ENCODE measurements around the gene GPRC5B. TPM values are rescaled to one million over a fixed set of nuclear protein-coding genes. Genes with fewer than 3 reads are reported as not detected.

GPRC5B gene
- total and polyA plus RNA-seq, 2 donors (not counting 1 experiment from before 2014, with no cell fraction given) = 4.3 to 4.5 TPM

DNA sequence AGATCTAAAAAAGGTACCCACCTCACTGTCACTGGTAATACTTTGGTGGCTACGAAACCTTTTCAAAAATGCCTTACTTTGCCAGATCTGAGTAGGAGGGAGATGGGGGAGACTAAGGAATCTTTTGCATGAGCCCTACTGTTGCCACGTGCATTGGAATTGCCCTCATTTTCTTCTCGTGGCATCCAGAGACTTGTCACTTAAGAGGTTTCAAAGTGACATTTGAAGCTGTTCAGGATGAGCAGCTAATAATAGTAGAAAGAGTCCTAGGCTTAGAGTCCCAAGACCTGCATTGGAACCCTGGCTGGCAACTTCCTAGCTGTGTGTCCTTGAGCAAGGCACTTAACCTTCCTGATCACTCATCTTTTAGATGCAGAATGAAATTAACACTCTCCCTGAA, 43.5 kb downstream of the GPRC5B start:
- no peaks in the 10 kb centered on the region for H4K20me1 ChIP-seq (ENCODE audit: control insufficient read depth, extremely low read depth, insufficient read depth, low read length)
- no peaks in the 10 kb centered on the region for H3K79me2 ChIP-seq (ENCODE audit: control insufficient read depth, insufficient read depth, low read length)
- no peaks in the 10 kb centered on the region for H3K27me3 ChIP-seq (ENCODE audit: control insufficient read depth, insufficient read depth, low read length)
- no peak for DNase-seq (ENCODE audit: low read depth in 2 of 2)
- TF ChIP-seq, protein P1, sequence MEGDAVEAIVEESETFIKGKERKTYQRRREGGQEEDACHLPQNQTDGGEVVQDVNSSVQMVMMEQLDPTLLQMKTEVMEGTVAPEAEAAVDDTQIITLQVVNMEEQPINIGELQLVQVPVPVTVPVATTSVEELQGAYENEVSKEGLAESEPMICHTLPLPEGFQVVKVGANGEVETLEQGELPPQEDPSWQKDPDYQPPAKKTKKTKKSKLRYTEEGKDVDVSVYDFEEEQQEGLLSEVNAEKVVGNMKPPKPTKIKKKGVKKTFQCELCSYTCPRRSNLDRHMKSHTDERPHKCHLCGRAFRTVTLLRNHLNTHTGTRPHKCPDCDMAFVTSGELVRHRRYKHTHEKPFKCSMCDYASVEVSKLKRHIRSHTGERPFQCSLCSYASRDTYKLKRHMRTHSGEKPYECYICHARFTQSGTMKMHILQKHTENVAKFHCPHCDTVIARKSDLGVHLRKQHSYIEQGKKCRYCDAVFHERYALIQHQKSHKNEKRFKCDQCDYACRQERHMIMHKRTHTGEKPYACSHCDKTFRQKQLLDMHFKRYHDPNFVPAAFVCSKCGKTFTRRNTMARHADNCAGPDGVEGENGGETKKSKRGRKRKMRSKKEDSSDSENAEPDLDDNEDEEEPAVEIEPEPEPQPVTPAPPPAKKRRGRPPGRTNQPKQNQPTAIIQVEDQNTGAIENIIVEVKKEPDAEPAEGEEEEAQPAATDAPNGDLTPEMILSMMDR (conservative IDR thresholded peaks at IDR 0.05 in 1 of 2, IDR thresholded peaks at IDR 0.05 in 1 of 2; ENCODE audit: low read depth in 1 of 2, low read length in 2 of 2) = no peak
- no peak for TF ChIP-seq EZH2 (IDR thresholded peaks at IDR 0.05; ENCODE audit: low read length, missing control alignments)
- H3K9me3 ChIP-seq (ENCODE audit: control insufficient read depth, insufficient read depth, low read depth, low read length) = no peaks in the 10 kb centered on the region
- H3K4me3 ChIP-seq (replicated peaks in 1 of 4; ENCODE audit: control extremely low read depth in 1 of 4, insufficient read depth in 1 of 4, low read depth in 3 of 4, low read length in 4 of 4) = no peak overlapping the region
- H3K9ac ChIP-seq (ENCODE audit: insufficient read depth, low read length) = no peak overlapping the region
- H3K27ac ChIP-seq (ENCODE audit: insufficient read depth, low read length) = no peak overlapping the region
- H3K4me1 ChIP-seq (ENCODE audit: control insufficient read depth, extremely low read depth, insufficient read depth, low read length) = peaks cover 2% of the 10 kb centered on the region
- H3K4me2 ChIP-seq (ENCODE audit: extremely low read depth, insufficient read depth, low read length) = no peak overlapping the region
- no peaks in the 10 kb centered on the region for H3K36me3 ChIP-seq (ENCODE audit: control insufficient read depth, insufficient read depth, low read length)
- no peak overlapping the region for H2AFZ ChIP-seq (ENCODE audit: low read length)

DNA sequence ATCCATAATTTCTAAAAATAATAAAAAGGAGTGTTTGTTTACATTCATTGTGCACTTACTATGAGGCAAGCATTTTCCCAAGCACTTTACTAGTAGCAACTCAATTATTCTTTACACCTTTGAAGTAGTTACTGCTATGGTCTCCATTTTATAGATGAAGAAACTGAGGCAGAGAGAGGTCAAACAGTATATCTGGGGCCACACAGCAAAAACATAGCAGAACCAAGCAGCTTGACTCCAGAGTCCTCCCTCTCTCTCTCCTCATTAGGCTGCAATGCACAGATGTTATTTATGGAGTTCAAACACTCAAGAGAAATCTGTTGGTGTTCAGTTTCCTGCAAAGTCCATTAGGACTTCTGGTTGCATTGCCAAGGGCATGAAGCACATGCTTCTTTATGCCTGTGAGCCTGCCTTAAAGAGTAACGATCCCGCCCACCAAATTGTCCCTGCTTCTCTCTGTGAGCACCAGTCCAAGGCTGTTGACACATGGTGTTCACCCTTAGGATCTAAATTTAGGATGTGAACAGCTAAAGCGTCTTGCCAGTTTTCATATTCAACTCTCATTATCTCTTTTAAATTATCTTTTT, 44.0 kb downstream of the GPRC5B start:
- Histone ChIP-seq H3K27ac (ENCODE audit: insufficient read depth, low read length) (no peak overlapping the region), H3K4me1 (ENCODE audit: control insufficient read depth, extremely low read depth, insufficient read depth, low read length) (peaks cover 3% of the 10 kb centered on the region), H2AFZ (ENCODE audit: low read length) (no peak overlapping the region), H3K36me3 (ENCODE audit: control insufficient read depth, insufficient read depth, low read length) (no peaks in the 10 kb centered on the region), H3K4me3 (replicated peaks in 1 of 4; ENCODE audit: control extremely low read depth in 1 of 4, insufficient read depth in 1 of 4, low read depth in 3 of 4, low read length in 4 of 4) (no peak overlapping the region), H3K79me2 (ENCODE audit: control insufficient read depth, insufficient read depth, low read length) (no peaks in the 10 kb centered on the region), H3K9ac (ENCODE audit: insufficient read depth, low read length) (no peak overlapping the region), H3K27me3 (ENCODE audit: control insufficient read depth, insufficient read depth, low read length) (no peaks in the 10 kb centered on the region), H4K20me1 (ENCODE audit: control insufficient read depth, extremely low read depth, insufficient read depth, low read length) (no peaks in the 10 kb centered on the region), H3K4me2 (ENCODE audit: extremely low read depth, insufficient read depth, low read length) (no peak overlapping the region), H3K9me3 (ENCODE audit: control insufficient read depth, insufficient read depth, low read depth, low read length) (no peaks in the 10 kb centered on the region)
- TF ChIP-seq, protein P1 (conservative IDR thresholded peaks at IDR 0.05 in 1 of 2, IDR thresholded peaks at IDR 0.05 in 1 of 2; ENCODE audit: low read depth in 1 of 2, low read length in 2 of 2) = no peak
- TF ChIP-seq EZH2 (IDR thresholded peaks at IDR 0.05; ENCODE audit: low read length, missing control alignments) = no peak
- DNase-seq (ENCODE audit: low read depth in 2 of 2) = no peak

DNA sequence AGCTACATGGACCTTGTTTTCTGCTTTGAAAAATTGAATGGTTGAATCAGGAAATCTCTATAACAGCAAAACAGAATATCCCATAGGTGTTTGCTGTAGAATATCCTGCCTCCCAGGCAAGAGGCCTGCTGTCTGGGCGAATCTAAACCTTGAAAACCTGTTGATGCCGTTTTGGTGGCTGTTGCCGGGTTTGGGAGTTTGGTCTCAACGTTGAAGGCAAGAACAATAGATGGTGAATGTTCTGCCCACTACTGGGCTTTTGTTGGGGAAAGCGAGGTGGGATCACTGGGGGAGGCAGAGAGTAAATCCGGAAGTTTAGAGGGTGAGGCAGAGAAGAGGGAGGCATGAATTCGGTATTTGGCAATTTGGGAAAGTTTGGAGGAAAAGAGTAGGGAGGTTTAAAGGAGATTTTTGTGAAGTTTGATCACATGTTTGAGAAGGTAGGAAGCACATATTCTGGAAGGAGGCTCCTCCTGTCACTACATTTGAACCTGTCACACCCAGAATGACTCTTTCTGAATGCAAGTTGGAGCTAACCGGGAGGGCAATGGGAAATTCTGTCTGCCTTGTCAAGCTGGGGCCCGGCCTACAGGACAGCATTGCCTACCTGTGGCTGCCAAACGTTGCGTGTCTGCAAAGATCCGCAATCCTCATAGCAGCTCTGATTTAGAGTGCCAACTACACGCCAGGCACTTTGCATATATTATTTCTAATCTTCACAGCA, 46.5 kb downstream of the GPRC5B start:
- Histone ChIP-seq H3K9ac (ENCODE audit: insufficient read depth, low read length) (no peak overlapping the region), H3K27ac (ENCODE audit: insufficient read depth, low read length) (no peak overlapping the region), H2AFZ (ENCODE audit: low read length) (no peak overlapping the region), H3K4me2 (ENCODE audit: extremely low read depth, insufficient read depth, low read length) (no peak overlapping the region), H3K27me3 (ENCODE audit: control insufficient read depth, insufficient read depth, low read length) (no peaks in the 10 kb centered on the region), H3K9me3 (ENCODE audit: control insufficient read depth, insufficient read depth, low read depth, low read length) (no peaks in the 10 kb centered on the region), H3K4me3 (replicated peaks in 1 of 4; ENCODE audit: control extremely low read depth in 1 of 4, insufficient read depth in 1 of 4, low read depth in 3 of 4, low read length in 4 of 4) (no peak overlapping the region), H3K79me2 (ENCODE audit: control insufficient read depth, insufficient read depth, low read length) (no peaks in the 10 kb centered on the region), H3K36me3 (ENCODE audit: control insufficient read depth, insufficient read depth, low read length) (no peaks in the 10 kb centered on the region), H3K4me1 (ENCODE audit: control insufficient read depth, extremely low read depth, insufficient read depth, low read length) (peaks cover 3% of the 10 kb centered on the region), H4K20me1 (ENCODE audit: control insufficient read depth, extremely low read depth, insufficient read depth, low read length) (no peaks in the 10 kb centered on the region)
- no peak for DNase-seq (ENCODE audit: low read depth in 2 of 2)
- no peak for TF ChIP-seq EZH2 (IDR thresholded peaks at IDR 0.05; ENCODE audit: low read length, missing control alignments)
- TF ChIP-seq, protein P1 (conservative IDR thresholded peaks at IDR 0.05 in 1 of 2, IDR thresholded peaks at IDR 0.05 in 1 of 2; ENCODE audit: low read depth in 1 of 2, low read length in 2 of 2) = no peak
